CD4-positive, alpha-beta T cell treated with Interleukin-4 for 1 hour (primary cell): ENCODE measurements around the gene GCC1.

Experiments
- DNase-seq, 2 donors: peaks; one replicate each; pipeline ENCODE4 v3.0.0-alpha.2; 2020 to 2022

Gene GCC1

GRCh38 chr7:127585044-127585953, at the start of gene GCC1:
Gene GCC1, minus strand, starts transcription at chr7:127585596. Its CDS starts 414 bp downstream, at chr7:127585182.
- peak; percentile 92 to 95 for DNase-seq

GRCh38 chr7:127632276-127632910, 47.0 kb upstream of the GCC1 start:
- no peak for DNase-seq

- DNase-seq, result peak; percentile 19 to 27
Measured at GRCh38 chr7:127629268-127629854, 44.0 kb upstream of the GCC1 start.

GRCh38 chr7:127628445-127628844, 43.0 kb upstream of the GCC1 start:
- DNase-seq, result no peak

GRCh38 chr7:127625331-127625730, 39.9 kb upstream of the GCC1 start:
- no peak for DNase-seq

GRCh38 chr7:127620406-127621233, 35.2 kb upstream of the GCC1 start:
- DNase-seq, result no peak

GRCh38 chr7:127619681-127620405, 34.4 kb upstream of the GCC1 start:
- DNase-seq, result no peak

GRCh38 chr7:127618775-127619174, 33.4 kb upstream of the GCC1 start:
- DNase-seq, result no peak

GRCh38 chr7:127618042-127618441, 32.6 kb upstream of the GCC1 start, which contains the start of gene PAX4:
Gene PAX4, minus strand, starts transcription at chr7:127618142. Its CDS starts 2,214 bp downstream, at chr7:127615928.
- DNase-seq, result no peak

- DNase-seq, result no peak
Measured at GRCh38 chr7:127616724-127617123, 31.3 kb upstream of the GCC1 start.

- no peak for DNase-seq
Measured at GRCh38 chr7:127612263-127612662, 26.9 kb upstream of the GCC1 start.

- no peak for DNase-seq
Measured at GRCh38 chr7:127609297-127609696, 23.9 kb upstream of the GCC1 start.

- no peak for DNase-seq
Measured at GRCh38 chr7:127608446-127608845, 23.1 kb upstream of the GCC1 start.

- no peak for DNase-seq
Measured at GRCh38 chr7:127600885-127601284, 15.5 kb upstream of the GCC1 start.

- no peak for DNase-seq
Measured at GRCh38 chr7:127598318-127598717, 12.9 kb upstream of the GCC1 start.

GRCh38 chr7:127595737-127596136, 10.3 kb upstream of the GCC1 start:
- no peak for DNase-seq

- peak in 1 of 2 donors; percentile 21 for DNase-seq
Measured at GRCh38 chr7:127594490-127594889, 9.1 kb upstream of the GCC1 start.

GRCh38 chr7:127592550-127592949, 7.2 kb upstream of the GCC1 start:
- DNase-seq, result no peak

- no peak for DNase-seq
Measured at GRCh38 chr7:127591591-127591990, 6.2 kb upstream of the GCC1 start.

GRCh38 chr7:127591189-127591588, 5.8 kb upstream of the GCC1 start:
- no peak for DNase-seq

- no peak for DNase-seq
Measured at GRCh38 chr7:127589896-127590295, 4.5 kb upstream of the GCC1 start.
